Measurements from ENCODE around the gene FRS2.

DNA sequence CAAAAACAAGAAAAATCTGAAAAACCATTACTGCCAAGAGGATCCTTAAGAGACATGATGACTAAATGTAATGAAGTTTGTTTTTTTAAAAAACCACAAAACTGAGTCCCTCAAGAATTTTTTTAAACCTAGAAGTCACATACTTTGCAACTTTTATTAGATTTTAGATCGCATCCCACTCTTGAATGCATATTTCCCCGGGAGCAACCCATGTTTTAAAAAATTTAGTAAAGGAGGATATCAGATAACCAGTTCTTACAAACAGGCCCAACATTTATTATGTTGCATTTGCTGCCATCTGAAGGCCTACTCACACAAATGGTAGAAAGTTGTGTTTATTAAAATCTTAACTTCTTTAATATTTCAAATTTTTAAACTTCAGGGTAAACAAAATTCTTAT is 70.8 kb downstream of the FRS2 start:
- TF ChIP-seq GATA3 (IDR thresholded peaks at IDR 0.05; ENCODE audit: low read depth, low read length) (no peak), GATA2 (IDR thresholded peaks at IDR 0.05; ENCODE audit: low read depth, low read length) (no peak)
